Upper lobe of left lung (tissue), 4 donors: ENCODE data around the gene NFRKB.

Experiments
- EP300 ChIP-seq, 4 donors: sonication (generic); formaldehyde crosslinking; IDR thresholded peaks; one replicate each; pipeline ENCODE4 v1.5.1; 2017; ENCODE audit warnings: antibody characterized with exemption in 4 of 4, control low read depth in 2 of 4
- POLR2A ChIP-seq, 4 donors: fragments of 450-650 bp; IDR thresholded peaks; one replicate each; pipeline ENCODE4 v1.5.1; 2016 to 2017; ENCODE audit warnings: antibody characterized with exemption in 4 of 4, mild to moderate bottlenecking in 2 of 4
- POLR2AphosphoS5 ChIP-seq, 2 donors: sonication (generic); formaldehyde crosslinking; IDR thresholded peaks; one replicate each; pipeline ENCODE4 v1.5.1; 2017; ENCODE audit warnings: antibody characterized with exemption in 2 of 2
- TF ChIP-seq, protein P1 (sequence below), 6 experiments: fragments of 450-650 bp in 4 of 6; fragments of 200-600 bp in 2 of 6; sonication (generic) in 2 of 6; IDR thresholded peaks; one replicate each; pipeline ENCODE4 v1.5.1; 2016 to 2019; ENCODE audit warnings: antibody characterized with exemption in 6 of 6

DNA sequence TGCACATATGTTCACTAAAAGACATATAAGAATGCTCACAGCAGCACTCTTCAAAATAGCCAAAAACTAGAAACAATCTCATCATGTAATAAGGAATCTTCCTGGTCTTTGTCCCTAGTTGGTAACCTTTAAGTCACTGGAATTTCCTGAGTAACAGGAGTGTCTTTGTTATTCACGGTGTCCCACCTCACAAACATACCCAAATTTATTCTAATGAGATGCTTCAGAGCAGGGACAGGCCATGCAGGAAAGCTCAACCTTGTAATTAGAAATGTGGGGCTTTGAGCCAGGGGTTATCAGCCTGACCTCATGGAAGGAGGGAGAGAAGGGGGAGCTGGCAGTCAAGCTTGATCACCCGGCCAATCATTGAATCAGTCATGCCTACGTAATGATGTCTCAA is 40.3 kb upstream of the NFRKB start:
- TF ChIP-seq, protein P1, sequence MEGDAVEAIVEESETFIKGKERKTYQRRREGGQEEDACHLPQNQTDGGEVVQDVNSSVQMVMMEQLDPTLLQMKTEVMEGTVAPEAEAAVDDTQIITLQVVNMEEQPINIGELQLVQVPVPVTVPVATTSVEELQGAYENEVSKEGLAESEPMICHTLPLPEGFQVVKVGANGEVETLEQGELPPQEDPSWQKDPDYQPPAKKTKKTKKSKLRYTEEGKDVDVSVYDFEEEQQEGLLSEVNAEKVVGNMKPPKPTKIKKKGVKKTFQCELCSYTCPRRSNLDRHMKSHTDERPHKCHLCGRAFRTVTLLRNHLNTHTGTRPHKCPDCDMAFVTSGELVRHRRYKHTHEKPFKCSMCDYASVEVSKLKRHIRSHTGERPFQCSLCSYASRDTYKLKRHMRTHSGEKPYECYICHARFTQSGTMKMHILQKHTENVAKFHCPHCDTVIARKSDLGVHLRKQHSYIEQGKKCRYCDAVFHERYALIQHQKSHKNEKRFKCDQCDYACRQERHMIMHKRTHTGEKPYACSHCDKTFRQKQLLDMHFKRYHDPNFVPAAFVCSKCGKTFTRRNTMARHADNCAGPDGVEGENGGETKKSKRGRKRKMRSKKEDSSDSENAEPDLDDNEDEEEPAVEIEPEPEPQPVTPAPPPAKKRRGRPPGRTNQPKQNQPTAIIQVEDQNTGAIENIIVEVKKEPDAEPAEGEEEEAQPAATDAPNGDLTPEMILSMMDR (IDR thresholded peaks at IDR 0.05) = no peak
- TF ChIP-seq POLR2A (IDR thresholded peaks at IDR 0.05) (no peak), EP300 (IDR thresholded peaks at IDR 0.05) (no peak), POLR2AphosphoS5 (IDR thresholded peaks at IDR 0.05) (no peak)
